ENCODE measurements around the gene PRKCE.

DNA sequence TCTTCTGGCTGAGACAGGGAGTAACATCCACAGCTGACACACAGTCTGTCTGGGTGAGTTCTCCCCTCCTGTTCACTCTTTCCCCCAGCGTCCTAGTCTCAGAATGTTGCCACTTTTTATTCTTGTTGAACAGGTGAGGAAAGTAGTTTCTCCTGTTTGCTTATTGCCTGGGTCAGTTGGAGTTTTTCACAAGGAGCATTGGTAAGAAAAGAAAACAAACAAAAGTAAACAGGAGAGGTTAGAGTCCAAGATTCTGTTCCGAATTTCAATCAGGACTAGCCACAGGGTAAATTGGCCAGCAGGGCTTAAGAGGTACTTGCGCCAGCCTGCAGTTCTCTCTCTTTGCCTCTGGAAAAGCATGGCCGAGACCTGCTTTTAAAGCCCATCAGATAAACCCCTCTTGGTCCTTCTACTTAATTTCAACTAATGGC lies 390.7 kb downstream of the PRKCE start:
- TF ChIP-seq, protein P1, sequence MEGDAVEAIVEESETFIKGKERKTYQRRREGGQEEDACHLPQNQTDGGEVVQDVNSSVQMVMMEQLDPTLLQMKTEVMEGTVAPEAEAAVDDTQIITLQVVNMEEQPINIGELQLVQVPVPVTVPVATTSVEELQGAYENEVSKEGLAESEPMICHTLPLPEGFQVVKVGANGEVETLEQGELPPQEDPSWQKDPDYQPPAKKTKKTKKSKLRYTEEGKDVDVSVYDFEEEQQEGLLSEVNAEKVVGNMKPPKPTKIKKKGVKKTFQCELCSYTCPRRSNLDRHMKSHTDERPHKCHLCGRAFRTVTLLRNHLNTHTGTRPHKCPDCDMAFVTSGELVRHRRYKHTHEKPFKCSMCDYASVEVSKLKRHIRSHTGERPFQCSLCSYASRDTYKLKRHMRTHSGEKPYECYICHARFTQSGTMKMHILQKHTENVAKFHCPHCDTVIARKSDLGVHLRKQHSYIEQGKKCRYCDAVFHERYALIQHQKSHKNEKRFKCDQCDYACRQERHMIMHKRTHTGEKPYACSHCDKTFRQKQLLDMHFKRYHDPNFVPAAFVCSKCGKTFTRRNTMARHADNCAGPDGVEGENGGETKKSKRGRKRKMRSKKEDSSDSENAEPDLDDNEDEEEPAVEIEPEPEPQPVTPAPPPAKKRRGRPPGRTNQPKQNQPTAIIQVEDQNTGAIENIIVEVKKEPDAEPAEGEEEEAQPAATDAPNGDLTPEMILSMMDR (IDR thresholded peaks at IDR 0.05; ENCODE audit: low read depth, low read length, missing input control), result peak; percentile 42
- TF ChIP-seq, protein P2, sequence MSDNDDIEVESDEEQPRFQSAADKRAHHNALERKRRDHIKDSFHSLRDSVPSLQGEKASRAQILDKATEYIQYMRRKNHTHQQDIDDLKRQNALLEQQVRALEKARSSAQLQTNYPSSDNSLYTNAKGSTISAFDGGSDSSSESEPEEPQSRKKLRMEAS (IDR thresholded peaks at IDR 0.05), result no peak
- TF ChIP-seq, protein P3, sequence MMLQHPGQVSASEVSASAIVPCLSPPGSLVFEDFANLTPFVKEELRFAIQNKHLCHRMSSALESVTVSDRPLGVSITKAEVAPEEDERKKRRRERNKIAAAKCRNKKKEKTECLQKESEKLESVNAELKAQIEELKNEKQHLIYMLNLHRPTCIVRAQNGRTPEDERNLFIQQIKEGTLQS (IDR thresholded peaks at IDR 0.05), result peak; percentile 27
- TF ChIP-seq RAD21 (IDR thresholded peaks at IDR 0.05) (peak in 1 of 2 donors; percentile 47), RXRA (IDR thresholded peaks at IDR 0.05) (peak; percentile 69 to 86), EGR1 (IDR thresholded peaks at IDR 0.05; ENCODE audit: low read depth in 2 of 2) (no peak), JUND (IDR thresholded peaks at IDR 0.05) (peak; percentile 42 to 57), TAF1 (conservative IDR thresholded peaks at IDR 0.05) (no peak), NR2F2 (IDR thresholded peaks at IDR 0.05) (no peak), HNF4A (conservative IDR thresholded peaks at IDR 0.05) (peak; percentile 77 to 93), FOXA1 (IDR thresholded peaks at IDR 0.05) (no peak)

Data from liver (tissue), 3 donors.